CD14-positive monocyte (primary cell): ENCODE data around the gene KRTAP19-6. TPM values are rescaled to one million over a fixed set of nuclear protein-coding genes. Genes with fewer than 3 reads are reported as not detected.

Source experiments
- DNase-seq, 3 donors: peaks; one replicate each; pipeline ENCODE4 v3.0.0-alpha.2; 2011 to 2022
- H2AFZ ChIP-seq: 2 replicates; pipeline ENCODE4 v1.6.0; 2012; ENCODE audit warnings: mild to moderate bottlenecking, low read depth, low read length, inconsistent platforms; ENCODE audit not compliant: insufficient read depth, poor library complexity, severe bottlenecking
- H3K27ac ChIP-seq, 2 donors: 1 replicate in 1 of 2; 2 replicates in 1 of 2; pipeline ENCODE4 v1.5.1; 2012 to 2013; ENCODE audit warnings: low read length in 2 of 2, control low read depth in 1 of 2, inconsistent platforms in 1 of 2, low read depth in 1 of 2, mild to moderate bottlenecking in 1 of 2
- H3K27me3 ChIP-seq, 2 donors: one replicate each; pipeline versions ENCODE4 v1.6.0 to v1.6.1; 2011 to 2013; ENCODE audit warnings: low read length in 2 of 2; ENCODE audit not compliant: control insufficient read depth in 2 of 2, insufficient read depth in 2 of 2
- H3K36me3 ChIP-seq, 2 donors: replicated peaks in 1 of 2; 1 replicate in 1 of 2; 2 replicates in 1 of 2; pipeline versions ENCODE4 v1.5.1 to v1.6.1; 2012 to 2013; ENCODE audit warnings: low read length in 2 of 2, control low read depth in 1 of 2, inconsistent platforms in 1 of 2, mild to moderate bottlenecking in 1 of 2; ENCODE audit not compliant: insufficient read depth in 2 of 2, control insufficient read depth in 1 of 2
- H3K4me1 ChIP-seq, 2 donors: 1 replicate in 1 of 2; 2 replicates in 1 of 2; pipeline versions ENCODE4 v1.5.1 to v1.6.1; 2012 to 2013; ENCODE audit warnings: low read length in 2 of 2, control low read depth in 1 of 2, inconsistent platforms in 1 of 2, mild to moderate bottlenecking in 1 of 2, moderate library complexity in 1 of 2; ENCODE audit not compliant: insufficient read depth in 2 of 2, control insufficient read depth in 1 of 2
- H3K4me2 ChIP-seq: replicated peaks from 2 replicates; pipeline ENCODE3; 2012; ENCODE audit warnings: low read length, moderate library complexity, mild to moderate bottlenecking; ENCODE audit not compliant: poor library complexity, severe bottlenecking; ENCODE audit errors: extremely low read depth
- H3K4me3 ChIP-seq, 3 experiments: fragments of 200-600 bp in 1 of 3; sonication (generic) in 1 of 3; replicated peaks in 1 of 3; 1 replicate in 2 of 3; 2 replicates in 1 of 3; pipeline ENCODE4 v1.5.1; 2011 to 2013; ENCODE audit warnings: low read length in 3 of 3, mild to moderate bottlenecking in 3 of 3, control low read depth in 2 of 3, low read depth in 2 of 3, inconsistent platforms in 1 of 3, moderate library complexity in 1 of 3
- H3K79me2 ChIP-seq: 2 replicates; pipeline ENCODE4 v1.6.0; 2012; ENCODE audit warnings: mild to moderate bottlenecking, control low read depth, inconsistent platforms, low read length, moderate library complexity; ENCODE audit not compliant: insufficient read depth
- H3K9ac ChIP-seq: 2 replicates; pipeline ENCODE4 v1.6.0; 2017; ENCODE audit warnings: low read length, mild to moderate bottlenecking; ENCODE audit not compliant: insufficient read depth, poor library complexity, severe bottlenecking
- H3K9me3 ChIP-seq, 2 donors: replicated peaks in 1 of 2; 1 replicate in 1 of 2; 2 replicates in 1 of 2; pipeline versions ENCODE4 v1.5.1 to v1.6.1; 2012 to 2013; ENCODE audit warnings: low read length in 2 of 2, control low read depth in 1 of 2; ENCODE audit not compliant: control insufficient read depth in 1 of 2, insufficient read depth in 1 of 2
- H4K20me1 ChIP-seq: 2 replicates; pipeline ENCODE4 v1.6.0; 2012; ENCODE audit warnings: mild to moderate bottlenecking, low read length, control low read depth, moderate library complexity; ENCODE audit not compliant: insufficient read depth
- H3K27ac Mint-ChIP-seq, 7 donors: one replicate each; pipeline ENCODE4 v1.8.0; 2020; ENCODE audit warnings: mild to moderate bottlenecking in 7 of 7, mixed read lengths in 7 of 7, moderate library complexity in 6 of 7, inconsistent platforms in 2 of 7
- H3K27me3 Mint-ChIP-seq, 3 donors: one replicate each; pipeline ENCODE4 v1.8.0; 2021 to 2022; ENCODE audit warnings: low read depth in 3 of 3, mild to moderate bottlenecking in 3 of 3, mixed read lengths in 3 of 3, moderate library complexity in 3 of 3, inconsistent platforms in 1 of 3
- H3K36me3 Mint-ChIP-seq, 2 donors: one replicate each; pipeline ENCODE4 v1.8.0; 2020; ENCODE audit warnings: mixed read lengths in 2 of 2, inconsistent platforms in 1 of 2, mild to moderate bottlenecking in 1 of 2
- H3K4me1 Mint-ChIP-seq: one replicate; pipeline ENCODE4 v1.8.0; 2020; ENCODE audit warnings: mild to moderate bottlenecking, mixed read lengths
- H3K4me3 Mint-ChIP-seq, 2 donors: one replicate each; pipeline ENCODE4 v1.8.0; 2020; ENCODE audit warnings: mild to moderate bottlenecking in 2 of 2, mixed read lengths in 2 of 2, moderate library complexity in 1 of 2
- H3K9me3 Mint-ChIP-seq, 7 donors: one replicate each; pipeline ENCODE4 v1.8.0; 2020 to 2022; ENCODE audit warnings: mixed read lengths in 7 of 7, mild to moderate bottlenecking in 6 of 7, moderate library complexity in 6 of 7, inconsistent platforms in 2 of 7
- WGBS: methylation state at CpG from one replicate; pipeline ENCODE4 v1.1.5; 2013; ENCODE audit warnings: missing lambda C conversion rate; ENCODE audit not compliant: insufficient coverage; 5-methylcytosine and 5-hydroxymethylcytosine counted together
- intact Hi-C, 2 donors: fragments of 100-400 bp; cut with micrococcal nuclease; formaldehyde crosslinking; loops; one replicate each; pipeline versions ENCODE4 v1.15.0 to v1.15.1; 2023
- polyA plus RNA-seq, 3 donors: library from polyadenylated mRNA; depleted of rRNA in 1 of 3; unstranded in 2 of 3; stranded (reverse) in 1 of 3; fragments of 300-500 nt in 2 of 3; fragments of >200 nt in 1 of 3; fragmentation: Illumina TruSeq in 2 of 3; gene quantifications; 1 replicate in 2 of 3; 2 replicates in 1 of 3; pipeline ENCODE4 v1.2.3, GENCODE V29; 2012 to 2021
- TF ChIP-seq, protein P1 (sequence below): fragments of 200-600 bp; IDR thresholded peaks from one replicate; pipeline ENCODE4 v1.8.0; 2022; ENCODE audit warnings: antibody characterized with exemption, mild to moderate bottlenecking

KRTAP19-6 gene
- polyA plus RNA-seq, 3 donors: not detected

DNA sequence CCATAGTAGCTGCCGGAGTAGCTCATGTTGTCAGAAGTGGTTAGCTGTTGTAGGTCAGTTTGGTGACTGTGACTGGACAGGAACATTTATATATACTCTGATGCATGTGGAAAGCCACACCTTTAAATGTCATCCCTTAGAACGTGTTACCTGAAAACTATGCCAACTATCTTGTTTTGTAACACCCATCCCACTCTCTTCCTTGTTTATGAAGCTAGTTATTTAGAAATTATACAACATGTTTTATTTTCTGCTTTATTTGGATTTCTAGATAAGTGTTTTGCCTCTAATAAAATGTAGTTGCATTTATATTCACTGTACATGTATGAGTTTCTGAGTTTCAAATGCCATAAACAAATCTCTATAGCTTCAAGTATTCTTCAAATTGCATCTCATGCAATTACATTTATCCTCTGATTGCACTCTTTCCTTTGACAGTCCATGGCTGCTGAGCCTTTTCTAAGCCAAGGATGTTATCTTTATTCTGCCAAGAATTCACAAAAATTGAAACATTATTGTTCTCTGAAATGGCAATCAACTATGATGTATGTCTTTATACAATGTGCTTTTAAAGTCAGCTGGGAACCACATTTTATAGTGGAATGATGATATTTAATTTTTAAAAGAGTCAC, 19.7 kb upstream of the KRTAP19-6 start, which contains the start of gene KRTAP19-7:
KRTAP19-7 (minus strand) TSS at position 51 of the 632 bp plus-strand sequence; CDS start at position 26, 25 bp downstream.
- Histone ChIP-seq H4K20me1 (no peaks in the 10 kb centered on the region), H3K4me3 (no peak within 1 kb of the TSS), H3K4me2 (no peak within 1 kb of the TSS), H3K27me3 (no peaks in the 10 kb centered on the region), H3K27ac (no peak within 1 kb of the TSS), H3K4me1 (no peaks in the 10 kb centered on the region), H3K36me3 (no peaks in the 10 kb centered on the region), H3K9ac (no peak within 1 kb of the TSS), H2AFZ (no peak within 1 kb of the TSS), H3K9me3 (peaks cover 3 to 6% of the 10 kb centered on the region in 2 donors), H3K79me2 (no peaks in the 10 kb centered on the region)
- no peaks in the 10 kb centered on the region for H3K4me1 Mint-ChIP-seq
- H3K9me3 Mint-ChIP-seq: peaks cover 0 to 6% (median 3%) of the 10 kb centered on the region in 7 donors
- H3K27me3 Mint-ChIP-seq: no peaks in the 10 kb centered on the region
- DNase-seq: no peak
- no peak within 1 kb of the TSS for H3K27ac Mint-ChIP-seq
- intact Hi-C loops: no loop called here
- no peak within 1 kb of the TSS for H3K4me3 Mint-ChIP-seq
- TF ChIP-seq, protein P1, sequence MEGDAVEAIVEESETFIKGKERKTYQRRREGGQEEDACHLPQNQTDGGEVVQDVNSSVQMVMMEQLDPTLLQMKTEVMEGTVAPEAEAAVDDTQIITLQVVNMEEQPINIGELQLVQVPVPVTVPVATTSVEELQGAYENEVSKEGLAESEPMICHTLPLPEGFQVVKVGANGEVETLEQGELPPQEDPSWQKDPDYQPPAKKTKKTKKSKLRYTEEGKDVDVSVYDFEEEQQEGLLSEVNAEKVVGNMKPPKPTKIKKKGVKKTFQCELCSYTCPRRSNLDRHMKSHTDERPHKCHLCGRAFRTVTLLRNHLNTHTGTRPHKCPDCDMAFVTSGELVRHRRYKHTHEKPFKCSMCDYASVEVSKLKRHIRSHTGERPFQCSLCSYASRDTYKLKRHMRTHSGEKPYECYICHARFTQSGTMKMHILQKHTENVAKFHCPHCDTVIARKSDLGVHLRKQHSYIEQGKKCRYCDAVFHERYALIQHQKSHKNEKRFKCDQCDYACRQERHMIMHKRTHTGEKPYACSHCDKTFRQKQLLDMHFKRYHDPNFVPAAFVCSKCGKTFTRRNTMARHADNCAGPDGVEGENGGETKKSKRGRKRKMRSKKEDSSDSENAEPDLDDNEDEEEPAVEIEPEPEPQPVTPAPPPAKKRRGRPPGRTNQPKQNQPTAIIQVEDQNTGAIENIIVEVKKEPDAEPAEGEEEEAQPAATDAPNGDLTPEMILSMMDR: no peak
- no peaks in the 10 kb centered on the region for H3K36me3 Mint-ChIP-seq
- WGBS: no CpG with 5 or more reads among the region's 2 CpGs

DNA sequence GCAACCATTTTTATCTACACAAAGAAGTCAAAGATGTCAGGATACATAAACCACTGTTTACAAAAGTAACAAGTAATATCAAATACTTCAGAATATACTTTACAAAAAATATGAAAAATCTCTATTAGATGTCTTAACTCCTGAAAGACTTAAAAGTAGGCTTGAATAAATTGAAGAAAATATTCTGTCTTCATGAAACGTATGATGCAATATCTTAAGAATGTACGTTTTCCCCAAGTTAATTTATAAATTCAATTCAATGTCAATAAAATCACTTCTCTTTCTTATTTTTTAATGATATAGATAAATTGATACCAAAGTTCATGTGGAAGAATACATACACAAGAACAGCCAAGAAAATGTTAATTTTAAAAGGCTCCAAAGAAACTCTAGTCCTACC, 13.4 kb upstream of the KRTAP19-6 start:
- no peak for DNase-seq
- Histone ChIP-seq H3K4me3 (no peak overlapping the region), H4K20me1 (no peaks in the 10 kb centered on the region), H3K9ac (no peak overlapping the region), H3K27me3 (no peaks in the 10 kb centered on the region), H3K4me1 (no peaks in the 10 kb centered on the region), H3K9me3 (peaks cover 11 to 21% of the 10 kb centered on the region in 2 donors), H3K4me2 (no peak overlapping the region), H3K79me2 (no peaks in the 10 kb centered on the region), H3K27ac (no peak overlapping the region), H2AFZ (no peak overlapping the region), H3K36me3 (no peaks in the 10 kb centered on the region)
- H3K4me1 Mint-ChIP-seq: no peaks in the 10 kb centered on the region
- intact Hi-C loops: no loop called here
- H3K9me3 Mint-ChIP-seq: peaks cover 0 to 12% (median 6%) of the 10 kb centered on the region in 7 donors
- no CpG with 5 or more reads among the region's 2 CpGs for WGBS
- no peak overlapping the region for H3K4me3 Mint-ChIP-seq
- TF ChIP-seq, protein P1: no peak
- H3K27ac Mint-ChIP-seq: no peak overlapping the region
- H3K36me3 Mint-ChIP-seq: no peaks in the 10 kb centered on the region
- no peaks in the 10 kb centered on the region for H3K27me3 Mint-ChIP-seq
